Activated T-cell treated with anti-CD3 and anti-CD28 coated beads, Interleukin-2, amount 50 U/mL, for 24 hours (primary cell): ENCODE results near the gene SEZ6.
A peak's percentile ranks its signal among the peaks of the same experiment; 100 is the strongest.

Experiments
- DNase-seq: peaks from one replicate; pipeline ENCODE4 v3.0.0-alpha.2; 2020
- H3K27ac Mint-ChIP-seq: 2 replicates; pipeline ENCODE4 v1.8.0; 2020; ENCODE audit warnings: mild to moderate bottlenecking, mixed read lengths
- H3K27me3 Mint-ChIP-seq: 2 replicates; pipeline ENCODE4 v1.8.0; 2020; ENCODE audit warnings: mixed read lengths
- H3K36me3 Mint-ChIP-seq: 2 replicates; pipeline ENCODE4 v1.8.0; 2020; ENCODE audit warnings: low read depth, mixed read lengths
- H3K4me1 Mint-ChIP-seq: 2 replicates; pipeline ENCODE4 v1.8.0; 2020; ENCODE audit warnings: low read depth, mixed read lengths
- H3K4me3 Mint-ChIP-seq: 2 replicates; pipeline ENCODE4 v1.8.0; 2020; ENCODE audit warnings: mild to moderate bottlenecking, moderate library complexity, mixed read lengths
- H3K9me3 Mint-ChIP-seq: 2 replicates; pipeline ENCODE4 v1.8.0; 2020; ENCODE audit warnings: mixed read lengths

SEZ6 gene

GRCh38 chr17:28983286-28984230 lies 22.3 kb downstream of the SEZ6 start:
- no peak for DNase-seq
- Mint-ChIP-seq H3K27ac (peak overlapping the region; percentile 96), H3K4me3 (no peak overlapping the region), H3K9me3 (no peaks in the 10 kb centered on the region), H3K27me3 (no peaks in the 10 kb centered on the region), H3K36me3 (no peaks in the 10 kb centered on the region), H3K4me1 (peaks cover 27% of the 10 kb centered on the region)

DNA sequence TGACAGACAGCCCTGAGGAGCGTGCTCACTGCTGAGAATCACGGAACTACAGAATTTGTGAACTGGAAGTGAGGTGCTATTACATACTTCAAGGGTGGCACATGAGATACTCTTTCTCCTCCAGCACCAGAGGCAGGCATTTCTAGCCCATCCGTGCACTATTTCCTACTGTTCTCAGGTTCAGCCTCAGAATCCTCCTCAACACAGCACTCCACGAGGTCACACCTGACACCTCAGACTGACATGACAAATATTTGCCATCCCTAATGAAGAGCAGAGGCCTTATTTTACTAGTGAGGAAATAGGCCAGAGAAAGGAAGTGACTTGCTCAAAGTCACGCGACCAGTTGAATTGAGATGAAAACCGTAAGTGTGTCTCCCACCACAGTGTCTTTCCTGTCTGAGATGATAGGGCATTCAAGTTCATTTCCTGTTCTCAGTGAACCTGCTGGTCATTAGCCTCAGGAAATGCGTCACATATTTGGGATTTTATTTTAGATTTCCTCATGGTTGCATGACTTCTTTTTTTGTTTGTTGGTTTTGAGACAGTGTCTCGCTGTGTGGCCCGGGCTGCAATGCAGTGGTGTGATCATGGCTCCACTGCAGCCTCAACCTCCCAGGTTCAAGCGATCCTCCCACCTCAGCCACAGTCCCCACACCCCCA lies 23.6 kb downstream of the SEZ6 start:
- no peaks in the 10 kb centered on the region for H3K9me3 Mint-ChIP-seq
- H3K27me3 Mint-ChIP-seq, result no peaks in the 10 kb centered on the region
- peak; percentile 61 for DNase-seq
- no peak overlapping the region for H3K4me3 Mint-ChIP-seq
- peaks cover 29% of the 10 kb centered on the region for H3K4me1 Mint-ChIP-seq
- H3K27ac Mint-ChIP-seq, result peak overlapping the region; percentile 96
- H3K36me3 Mint-ChIP-seq, result no peaks in the 10 kb centered on the region

DNA sequence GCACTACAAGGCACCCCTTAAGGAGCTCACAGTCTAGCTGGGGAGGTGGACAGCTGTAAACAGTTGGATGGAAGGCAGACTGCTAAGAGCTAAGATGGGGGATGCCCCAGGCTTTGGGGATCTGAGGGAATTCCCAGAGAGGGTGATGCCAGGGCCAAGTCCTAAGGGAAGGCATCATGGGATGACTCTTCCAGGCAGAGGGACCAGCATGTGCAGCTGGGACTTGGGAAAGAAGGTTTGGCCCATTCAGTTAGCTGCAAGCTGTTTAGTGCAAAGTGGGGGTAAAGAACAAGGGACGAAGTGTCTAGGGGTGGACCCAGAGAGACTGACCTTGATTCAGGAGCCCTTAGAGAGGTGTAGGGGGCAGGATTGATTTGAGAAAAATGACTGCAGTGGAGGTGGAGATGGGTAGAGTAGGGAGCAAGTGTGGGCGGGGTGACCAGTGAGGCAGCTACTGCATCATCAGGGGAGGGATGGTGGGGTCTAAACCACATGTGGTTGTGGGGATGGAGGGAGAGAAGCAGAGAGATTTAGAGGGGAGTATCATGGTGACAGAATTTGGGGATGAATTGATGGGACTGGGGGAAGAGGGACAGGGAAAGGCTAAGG lies 27.4 kb downstream of the SEZ6 start:
- Mint-ChIP-seq H3K27ac (no peak overlapping the region), H3K4me3 (no peak overlapping the region), H3K9me3 (no peaks in the 10 kb centered on the region), H3K27me3 (no peaks in the 10 kb centered on the region), H3K36me3 (no peaks in the 10 kb centered on the region), H3K4me1 (peaks cover 23% of the 10 kb centered on the region)
- no peak for DNase-seq

GRCh38 chr17:28977659-28978355 lies 28.0 kb downstream of the SEZ6 start:
- no peak overlapping the region for H3K27ac Mint-ChIP-seq
- no peak for DNase-seq
- H3K27me3 Mint-ChIP-seq, result no peaks in the 10 kb centered on the region
- H3K4me3 Mint-ChIP-seq, result no peak overlapping the region
- no peaks in the 10 kb centered on the region for H3K36me3 Mint-ChIP-seq
- H3K9me3 Mint-ChIP-seq, result no peaks in the 10 kb centered on the region
- H3K4me1 Mint-ChIP-seq, result peaks cover 16% of the 10 kb centered on the region

GRCh38 chr17:28975646-28976045 lies 30.2 kb downstream of the SEZ6 start:
- no peak for DNase-seq
- Mint-ChIP-seq H3K27me3 (no peaks in the 10 kb centered on the region), H3K4me1 (peaks cover 2% of the 10 kb centered on the region), H3K27ac (no peak overlapping the region), H3K4me3 (no peak overlapping the region), H3K9me3 (no peaks in the 10 kb centered on the region), H3K36me3 (no peaks in the 10 kb centered on the region)

GRCh38 chr17:28975031-28975430 lies 30.8 kb downstream of the SEZ6 start:
- Mint-ChIP-seq H3K27ac (no peak overlapping the region), H3K9me3 (no peaks in the 10 kb centered on the region), H3K4me1 (peaks cover 2% of the 10 kb centered on the region), H3K27me3 (no peaks in the 10 kb centered on the region), H3K36me3 (no peaks in the 10 kb centered on the region), H3K4me3 (no peak overlapping the region)
- no peak for DNase-seq

DNA sequence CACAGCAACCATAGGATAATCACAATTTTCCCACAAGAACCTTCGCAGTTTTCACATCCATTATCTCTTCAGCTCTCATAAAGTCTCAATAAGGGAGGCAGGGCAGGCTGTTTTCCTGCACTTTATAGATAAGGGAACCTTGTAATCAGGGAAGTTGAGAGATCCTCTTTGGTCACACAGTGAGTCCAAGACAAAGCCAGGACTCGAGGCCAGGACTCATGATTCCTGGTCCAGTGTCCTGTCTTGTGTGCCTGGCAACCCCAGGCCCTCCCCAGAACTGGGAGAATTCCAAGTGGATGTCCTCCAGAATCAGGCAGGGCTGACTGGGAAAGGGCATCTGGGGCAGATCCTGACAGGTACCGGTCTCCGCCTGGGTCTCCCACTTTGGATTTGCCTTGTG lies 31.4 kb downstream of the SEZ6 start:
- peaks cover 2% of the 10 kb centered on the region for H3K4me1 Mint-ChIP-seq
- H3K36me3 Mint-ChIP-seq, result no peaks in the 10 kb centered on the region
- no peaks in the 10 kb centered on the region for H3K27me3 Mint-ChIP-seq
- no peak for DNase-seq
- H3K4me3 Mint-ChIP-seq, result no peak overlapping the region
- H3K27ac Mint-ChIP-seq, result no peak overlapping the region
- H3K9me3 Mint-ChIP-seq, result no peaks in the 10 kb centered on the region

DNA sequence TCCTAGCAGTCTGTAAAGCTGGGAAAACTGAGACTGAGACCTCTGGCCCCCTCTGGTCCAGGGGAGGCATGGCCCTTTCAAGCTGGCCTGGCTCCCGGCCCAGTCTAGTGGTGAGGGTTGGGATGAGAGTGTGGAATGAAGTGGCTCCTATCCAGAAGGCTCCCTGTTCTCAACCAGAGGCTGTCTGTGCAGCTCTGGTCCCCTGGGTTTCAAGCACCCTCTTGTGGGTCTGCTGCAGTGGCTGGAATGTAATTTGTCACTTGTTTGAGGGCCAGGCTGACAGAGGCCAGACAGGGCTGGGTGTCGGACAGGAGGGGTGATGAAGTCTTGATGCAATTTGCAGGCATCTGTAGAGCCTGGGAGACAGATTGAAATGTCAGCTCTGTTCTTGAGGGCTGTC lies 32.4 kb downstream of the SEZ6 start:
- Mint-ChIP-seq H3K4me1 (peaks cover under 1% of the 10 kb centered on the region), H3K9me3 (no peaks in the 10 kb centered on the region), H3K4me3 (no peak overlapping the region), H3K27me3 (no peaks in the 10 kb centered on the region), H3K27ac (no peak overlapping the region), H3K36me3 (no peaks in the 10 kb centered on the region)
- no peak for DNase-seq

DNA sequence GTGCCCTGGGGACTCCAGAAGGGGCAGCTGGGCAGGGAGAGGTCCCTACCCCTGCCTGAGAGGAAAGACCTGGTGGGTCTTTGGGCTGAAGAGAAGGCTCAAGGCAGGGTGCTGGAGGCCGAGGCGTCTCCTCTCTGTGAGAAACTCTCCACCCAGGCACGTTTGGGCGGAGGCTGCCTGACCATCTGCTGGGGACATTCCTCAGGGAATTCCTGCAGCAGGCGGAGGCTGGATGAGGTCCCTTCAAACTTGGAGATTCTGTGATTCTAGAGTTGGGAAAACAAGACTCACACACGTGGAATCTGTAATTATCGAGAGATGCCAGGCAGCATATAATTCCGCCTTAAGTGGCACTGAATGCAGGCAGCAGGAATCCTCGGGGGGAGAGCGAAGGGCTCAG lies 33.4 kb downstream of the SEZ6 start:
- Mint-ChIP-seq H3K36me3 (no peaks in the 10 kb centered on the region), H3K4me1 (no peaks in the 10 kb centered on the region), H3K4me3 (no peak overlapping the region), H3K27me3 (no peaks in the 10 kb centered on the region), H3K27ac (no peak overlapping the region), H3K9me3 (no peaks in the 10 kb centered on the region)
- DNase-seq, result no peak

- Mint-ChIP-seq H3K36me3 (no peaks in the 10 kb centered on the region), H3K4me3 (no peak overlapping the region), H3K27ac (no peak overlapping the region), H3K4me1 (no peaks in the 10 kb centered on the region), H3K27me3 (no peaks in the 10 kb centered on the region), H3K9me3 (no peaks in the 10 kb centered on the region)
- no peak for DNase-seq
These were observed 35.0 kb downstream of the SEZ6 start for GRCh38 chr17:28970879-28971278.

- Mint-ChIP-seq H3K9me3 (no peaks in the 10 kb centered on the region), H3K4me3 (no peak overlapping the region), H3K36me3 (no peaks in the 10 kb centered on the region), H3K27me3 (no peaks in the 10 kb centered on the region), H3K4me1 (no peaks in the 10 kb centered on the region), H3K27ac (no peak overlapping the region)
- DNase-seq, result no peak
These were observed 36.0 kb downstream of the SEZ6 start for GRCh38 chr17:28969706-28970393.

GRCh38 chr17:28968914-28969295 lies 36.9 kb downstream of the SEZ6 start:
- H3K4me3 Mint-ChIP-seq, result no peak overlapping the region
- H3K9me3 Mint-ChIP-seq, result no peaks in the 10 kb centered on the region
- peaks cover 6% of the 10 kb centered on the region for H3K27me3 Mint-ChIP-seq
- no peak for DNase-seq
- H3K36me3 Mint-ChIP-seq, result no peaks in the 10 kb centered on the region
- H3K27ac Mint-ChIP-seq, result no peak overlapping the region
- no peaks in the 10 kb centered on the region for H3K4me1 Mint-ChIP-seq

GRCh38 chr17:28968231-28968913 lies 37.5 kb downstream of the SEZ6 start:
- H3K27ac Mint-ChIP-seq, result no peak overlapping the region
- no peak for DNase-seq
- no peaks in the 10 kb centered on the region for H3K4me1 Mint-ChIP-seq
- no peaks in the 10 kb centered on the region for H3K9me3 Mint-ChIP-seq
- no peaks in the 10 kb centered on the region for H3K36me3 Mint-ChIP-seq
- H3K27me3 Mint-ChIP-seq, result peaks cover 8% of the 10 kb centered on the region
- H3K4me3 Mint-ChIP-seq, result no peak overlapping the region
